Liver (tissue), 3 donors: ENCODE measurements around the gene COMMD3.
A peak's percentile ranks its signal among the peaks of the same experiment; 100 is the strongest.

Experiments
- FOXA1 ChIP-seq: IDR thresholded peaks from 2 replicates; pipeline ENCODE4 v1.6.1; 2016; ENCODE audit warnings: antibody characterized with exemption
- GABPA ChIP-seq, 2 donors: IDR thresholded peaks in 1 of 2; conservative IDR thresholded peaks in 1 of 2; 2 replicates each; pipeline ENCODE4 v1.6.1; 2016; ENCODE audit warnings: antibody characterized with exemption in 2 of 2, mild to moderate bottlenecking in 1 of 2, moderate library complexity in 1 of 2
- JUND ChIP-seq, 2 donors: IDR thresholded peaks; 2 replicates each; pipeline ENCODE4 v1.6.1; 2016; ENCODE audit warnings: antibody characterized with exemption in 2 of 2
- RAD21 ChIP-seq, 2 donors: IDR thresholded peaks; 2 replicates each; pipeline ENCODE4 v1.6.1; 2016; ENCODE audit warnings: antibody characterized with exemption in 2 of 2, mild to moderate bottlenecking in 2 of 2
- TAF1 ChIP-seq: conservative IDR thresholded peaks from 2 replicates; pipeline ENCODE4 v1.6.1; 2016; ENCODE audit warnings: antibody characterized with exemption, mild to moderate bottlenecking
- YY1 ChIP-seq: IDR thresholded peaks from 2 replicates; pipeline ENCODE4 v1.6.1; 2016; ENCODE audit warnings: antibody characterized with exemption, mild to moderate bottlenecking
- TF ChIP-seq, protein P1 (sequence below): IDR thresholded peaks from 2 replicates; pipeline ENCODE4 v1.6.1; 2016; ENCODE audit warnings: antibody characterized with exemption
- TF ChIP-seq, protein P2 (sequence below): fragments of 150-350 bp; IDR thresholded peaks from 2 replicates; pipeline ENCODE4 v1.5.1; 2017; ENCODE audit warnings: improper control_type of control experiment, low read depth, low read length; ENCODE audit not compliant: missing input control
- TF ChIP-seq, protein P3 (sequence below): IDR thresholded peaks from 2 replicates; pipeline ENCODE4 v1.6.1; 2016; ENCODE audit warnings: antibody characterized with exemption, mild to moderate bottlenecking
- TF ChIP-seq, protein P4 (sequence below): IDR thresholded peaks from 2 replicates; pipeline ENCODE4 v1.6.1; 2016; ENCODE audit warnings: antibody characterized with exemption
- donor health status: healthy.
- donor health status: healthy.

DNA sequence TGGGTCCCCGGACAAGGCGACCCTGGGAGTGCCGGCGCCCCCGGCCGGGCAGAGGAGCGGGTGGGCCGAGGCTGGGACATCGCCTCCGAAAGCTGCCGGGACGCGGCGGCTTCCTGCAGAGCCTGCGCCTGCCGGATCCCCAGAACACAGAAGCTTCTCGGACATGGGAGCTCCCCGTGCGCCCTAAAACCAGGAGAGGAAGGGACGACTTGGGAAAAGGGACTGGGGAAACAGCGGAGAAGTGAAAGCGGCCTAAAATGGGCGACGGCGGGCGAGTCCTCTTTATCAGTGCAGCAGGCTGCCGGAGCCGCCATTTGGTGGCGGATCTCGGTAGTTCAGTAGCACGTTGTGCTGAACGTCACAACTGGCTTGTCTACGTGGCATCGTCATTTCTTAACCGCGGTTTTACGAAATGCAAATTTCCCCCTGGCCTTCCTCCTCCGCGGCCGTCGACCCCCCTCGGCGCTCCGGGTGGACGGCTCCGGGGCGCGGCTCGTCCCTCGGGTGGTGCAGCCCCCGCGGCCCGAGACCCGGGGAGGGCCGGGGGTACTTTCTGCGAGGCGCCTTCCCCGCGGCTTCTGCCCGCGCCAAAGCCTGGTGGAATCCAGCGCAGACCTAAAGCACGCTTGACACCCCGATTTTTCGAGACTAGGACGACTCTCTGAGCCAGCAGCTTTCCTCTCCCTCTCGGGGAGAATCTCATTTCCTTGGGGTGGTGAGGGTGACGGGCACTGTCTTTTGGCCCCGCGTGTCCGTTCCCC lies 19.2 kb downstream of the COMMD3 start:
- TF ChIP-seq, protein P1, sequence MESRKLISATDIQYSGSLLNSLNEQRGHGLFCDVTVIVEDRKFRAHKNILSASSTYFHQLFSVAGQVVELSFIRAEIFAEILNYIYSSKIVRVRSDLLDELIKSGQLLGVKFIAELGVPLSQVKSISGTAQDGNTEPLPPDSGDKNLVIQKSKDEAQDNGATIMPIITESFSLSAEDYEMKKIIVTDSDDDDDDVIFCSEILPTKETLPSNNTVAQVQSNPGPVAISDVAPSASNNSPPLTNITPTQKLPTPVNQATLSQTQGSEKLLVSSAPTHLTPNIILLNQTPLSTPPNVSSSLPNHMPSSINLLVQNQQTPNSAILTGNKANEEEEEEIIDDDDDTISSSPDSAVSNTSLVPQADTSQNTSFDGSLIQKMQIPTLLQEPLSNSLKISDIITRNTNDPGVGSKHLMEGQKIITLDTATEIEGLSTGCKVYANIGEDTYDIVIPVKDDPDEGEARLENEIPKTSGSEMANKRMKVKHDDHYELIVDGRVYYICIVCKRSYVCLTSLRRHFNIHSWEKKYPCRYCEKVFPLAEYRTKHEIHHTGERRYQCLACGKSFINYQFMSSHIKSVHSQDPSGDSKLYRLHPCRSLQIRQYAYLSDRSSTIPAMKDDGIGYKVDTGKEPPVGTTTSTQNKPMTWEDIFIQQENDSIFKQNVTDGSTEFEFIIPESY = no peak
- TF ChIP-seq, protein P2, sequence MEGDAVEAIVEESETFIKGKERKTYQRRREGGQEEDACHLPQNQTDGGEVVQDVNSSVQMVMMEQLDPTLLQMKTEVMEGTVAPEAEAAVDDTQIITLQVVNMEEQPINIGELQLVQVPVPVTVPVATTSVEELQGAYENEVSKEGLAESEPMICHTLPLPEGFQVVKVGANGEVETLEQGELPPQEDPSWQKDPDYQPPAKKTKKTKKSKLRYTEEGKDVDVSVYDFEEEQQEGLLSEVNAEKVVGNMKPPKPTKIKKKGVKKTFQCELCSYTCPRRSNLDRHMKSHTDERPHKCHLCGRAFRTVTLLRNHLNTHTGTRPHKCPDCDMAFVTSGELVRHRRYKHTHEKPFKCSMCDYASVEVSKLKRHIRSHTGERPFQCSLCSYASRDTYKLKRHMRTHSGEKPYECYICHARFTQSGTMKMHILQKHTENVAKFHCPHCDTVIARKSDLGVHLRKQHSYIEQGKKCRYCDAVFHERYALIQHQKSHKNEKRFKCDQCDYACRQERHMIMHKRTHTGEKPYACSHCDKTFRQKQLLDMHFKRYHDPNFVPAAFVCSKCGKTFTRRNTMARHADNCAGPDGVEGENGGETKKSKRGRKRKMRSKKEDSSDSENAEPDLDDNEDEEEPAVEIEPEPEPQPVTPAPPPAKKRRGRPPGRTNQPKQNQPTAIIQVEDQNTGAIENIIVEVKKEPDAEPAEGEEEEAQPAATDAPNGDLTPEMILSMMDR = peak; percentile 23
- TF ChIP-seq GABPA (IDR thresholded peaks at IDR 0.05 in 1 of 2, conservative IDR thresholded peaks at IDR 0.05 in 1 of 2) (no peak), YY1 (peak; percentile 89), FOXA1 (no peak), JUND (IDR thresholded peaks at IDR 0.05) (no peak), RAD21 (IDR thresholded peaks at IDR 0.05) (no peak), TAF1 (no peak)
- TF ChIP-seq, protein P3, sequence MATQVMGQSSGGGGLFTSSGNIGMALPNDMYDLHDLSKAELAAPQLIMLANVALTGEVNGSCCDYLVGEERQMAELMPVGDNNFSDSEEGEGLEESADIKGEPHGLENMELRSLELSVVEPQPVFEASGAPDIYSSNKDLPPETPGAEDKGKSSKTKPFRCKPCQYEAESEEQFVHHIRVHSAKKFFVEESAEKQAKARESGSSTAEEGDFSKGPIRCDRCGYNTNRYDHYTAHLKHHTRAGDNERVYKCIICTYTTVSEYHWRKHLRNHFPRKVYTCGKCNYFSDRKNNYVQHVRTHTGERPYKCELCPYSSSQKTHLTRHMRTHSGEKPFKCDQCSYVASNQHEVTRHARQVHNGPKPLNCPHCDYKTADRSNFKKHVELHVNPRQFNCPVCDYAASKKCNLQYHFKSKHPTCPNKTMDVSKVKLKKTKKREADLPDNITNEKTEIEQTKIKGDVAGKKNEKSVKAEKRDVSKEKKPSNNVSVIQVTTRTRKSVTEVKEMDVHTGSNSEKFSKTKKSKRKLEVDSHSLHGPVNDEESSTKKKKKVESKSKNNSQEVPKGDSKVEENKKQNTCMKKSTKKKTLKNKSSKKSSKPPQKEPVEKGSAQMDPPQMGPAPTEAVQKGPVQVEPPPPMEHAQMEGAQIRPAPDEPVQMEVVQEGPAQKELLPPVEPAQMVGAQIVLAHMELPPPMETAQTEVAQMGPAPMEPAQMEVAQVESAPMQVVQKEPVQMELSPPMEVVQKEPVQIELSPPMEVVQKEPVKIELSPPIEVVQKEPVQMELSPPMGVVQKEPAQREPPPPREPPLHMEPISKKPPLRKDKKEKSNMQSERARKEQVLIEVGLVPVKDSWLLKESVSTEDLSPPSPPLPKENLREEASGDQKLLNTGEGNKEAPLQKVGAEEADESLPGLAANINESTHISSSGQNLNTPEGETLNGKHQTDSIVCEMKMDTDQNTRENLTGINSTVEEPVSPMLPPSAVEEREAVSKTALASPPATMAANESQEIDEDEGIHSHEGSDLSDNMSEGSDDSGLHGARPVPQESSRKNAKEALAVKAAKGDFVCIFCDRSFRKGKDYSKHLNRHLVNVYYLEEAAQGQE = no peak
- TF ChIP-seq, protein P4, sequence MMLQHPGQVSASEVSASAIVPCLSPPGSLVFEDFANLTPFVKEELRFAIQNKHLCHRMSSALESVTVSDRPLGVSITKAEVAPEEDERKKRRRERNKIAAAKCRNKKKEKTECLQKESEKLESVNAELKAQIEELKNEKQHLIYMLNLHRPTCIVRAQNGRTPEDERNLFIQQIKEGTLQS = no peak
